Stomach (tissue), 9 donors: Measurements from ENCODE around the gene C16orf89. TPM values are rescaled to one million over a fixed set of nuclear protein-coding genes. Genes with fewer than 3 reads are reported as not detected.

Source experiments
- DNase-seq, 2 donors: peaks; one replicate each; pipeline versions ENCODE4 v3.0.0 to v3.0.0-alpha.2; 2013 to 2019
- H3K27ac ChIP-seq, 5 donors: fragments of 200-600 bp in 4 of 5; sonication (generic) in 4 of 5; one replicate each; pipeline ENCODE4 v1.5.1; 2013 to 2019; ENCODE audit warnings: mild to moderate bottlenecking in 1 of 5, moderate library complexity in 1 of 5
- H3K27me3 ChIP-seq, 3 donors: fragments of 200-600 bp; sonication (generic); one replicate each; pipeline ENCODE4 v1.5.1; 2017 to 2019; ENCODE audit warnings: mixed run types in 1 of 3
- H3K36me3 ChIP-seq, 4 donors: fragments of 200-600 bp; sonication (generic); 1 replicate in 3 of 4; 2 replicates in 1 of 4; pipeline ENCODE4 v1.5.1; 2016 to 2019
- H3K4me1 ChIP-seq, 4 donors: fragments of 200-600 bp; sonication (generic); one replicate each; pipeline ENCODE4 v1.5.1; 2016 to 2019
- H3K4me3 ChIP-seq, 4 donors: fragments of 200-600 bp; sonication (generic) in 3 of 4; one replicate each; pipeline ENCODE4 v1.5.1; 2016 to 2019; ENCODE audit warnings: mild to moderate bottlenecking in 1 of 4
- H3K9me3 ChIP-seq, 4 donors: fragments of 200-600 bp; sonication (generic); one replicate each; pipeline ENCODE4 v1.5.1; 2016 to 2019
- EP300 ChIP-seq: sonication (generic); formaldehyde crosslinking; IDR thresholded peaks from one replicate; pipeline ENCODE4 v1.6.1; 2017; ENCODE audit warnings: antibody characterized with exemption
- POLR2A ChIP-seq, 4 donors: fragments of 450-650 bp; IDR thresholded peaks; one replicate each; pipeline ENCODE4 v1.6.1; 2016; ENCODE audit warnings: antibody characterized with exemption in 4 of 4, control low read depth in 2 of 4, mild to moderate bottlenecking in 1 of 4, moderate library complexity in 1 of 4
- POLR2AphosphoS5 ChIP-seq, 3 donors: sonication (generic); formaldehyde crosslinking; IDR thresholded peaks; one replicate each; pipeline ENCODE4 v1.6.1; 2016; ENCODE audit warnings: antibody characterized with exemption in 3 of 3
- WGBS, 5 donors: extraction: QIAGEN DNeasy Blood & Tissue Kit in 3 of 5; methylation state at CpG; one replicate each; pipeline versions ENCODE4 v1.1.5 to v1.1.7; 2013 to 2018; 5-methylcytosine and 5-hydroxymethylcytosine counted together
- intact Hi-C: fragments of 100-400 bp; cut with DNase I; formaldehyde crosslinking; loops from one replicate; pipeline ENCODE4 v1.15.1; 2023; ENCODE audit warnings: low total_unique reads
- polyA plus RNA-seq, 3 donors: library from polyadenylated mRNA; stranded (reverse); fragments of 200-250 nt; gene quantifications; one replicate each; pipeline ENCODE4 v1.2.3, GENCODE V29; 2013
- total RNA-seq, 5 donors: library from RNA; depleted of rRNA; stranded (reverse); fragments of >200 nt; gene quantifications; one replicate each; pipeline versions ENCODE4 v1.1.0 to v1.2.3, GENCODE V29; 2014 to 2016
- TF ChIP-seq, protein P1 (sequence below), 7 experiments: fragments of 450-650 bp in 4 of 7; fragments of 200-600 bp in 3 of 7; sonication (generic) in 3 of 7; IDR thresholded peaks; one replicate each; pipeline ENCODE4 v1.5.1; 2016 to 2019; ENCODE audit warnings: antibody characterized with exemption in 7 of 7, control low read depth in 2 of 7, mild to moderate bottlenecking in 1 of 7
- donor health status: healthy with polysubstance abuse.
- donor health status: Bipolar disorder and iron deficiency.
- donor health status: healthy.

C16orf89 gene
- total and polyA plus RNA-seq, 8 donors: 7.6 to 135 (median 71.1) TPM

DNA sequence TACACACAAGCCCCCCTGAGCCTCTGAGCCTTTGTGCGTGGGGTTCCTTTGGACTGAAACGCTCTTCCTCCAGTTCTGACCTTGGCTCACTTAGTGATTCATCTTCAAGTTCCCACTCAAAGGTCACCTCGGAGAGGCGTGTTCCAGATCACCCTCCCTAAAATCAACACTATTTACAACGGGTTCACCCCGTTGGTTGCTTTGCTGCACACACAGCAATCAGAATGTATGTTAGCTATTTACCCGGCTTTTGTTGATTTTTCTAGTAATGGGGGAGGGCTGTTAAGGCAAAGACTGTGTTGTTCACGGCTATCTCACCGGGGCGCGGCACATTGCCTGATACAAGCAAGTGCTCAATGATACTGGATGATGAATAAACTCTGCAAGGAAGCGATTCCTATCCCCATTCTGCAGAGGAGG, 33.0 kb downstream of the C16orf89 start:
- H3K36me3 ChIP-seq: peaks cover 9 to 42% (median 33%) of the 10 kb centered on the region in 4 donors
- H3K4me1 ChIP-seq: peaks cover 25 to 50% (median 46%) of the 10 kb centered on the region in 4 donors
- DNase-seq: peak; percentile 40 to 77
- intact Hi-C loops: no loop called here
- H3K4me3 ChIP-seq: peak overlapping the region; percentile 66 to 98 (median 90)
- WGBS, 5 donors: 16 to 34% (median 20%) methylated on average over 11 to 12 of the region's 12 CpGs
- no peaks in the 10 kb centered on the region for H3K27me3 ChIP-seq
- no peaks in the 10 kb centered on the region for H3K9me3 ChIP-seq
- TF ChIP-seq POLR2A (IDR thresholded peaks at IDR 0.05): no peak
- TF ChIP-seq EP300: no peak
- TF ChIP-seq POLR2AphosphoS5 (IDR thresholded peaks at IDR 0.05): peak in 1 of 3 donors; percentile 63
- peak overlapping the region; percentile 81 to 88 (median 84) for H3K27ac ChIP-seq

DNA sequence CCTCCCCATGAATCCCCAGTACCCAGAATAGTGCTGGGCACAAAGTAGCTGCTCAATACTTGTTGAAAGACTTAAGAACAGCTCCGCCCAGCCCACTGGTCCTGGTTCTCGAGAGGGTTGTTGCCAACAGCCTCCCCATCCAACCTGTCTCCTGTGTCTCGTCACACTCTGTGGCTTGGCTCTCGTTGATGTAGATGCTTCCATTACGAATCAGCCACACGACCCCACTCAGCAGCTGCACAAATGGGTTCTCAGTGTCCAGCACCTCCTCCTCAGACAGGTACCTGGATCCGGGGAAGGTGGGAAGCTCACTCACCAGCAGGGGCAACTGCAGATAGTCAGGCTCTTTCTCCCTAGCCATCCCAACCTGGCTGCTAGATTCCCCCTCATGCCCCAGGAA, 34.2 kb downstream of the C16orf89 start:
- 79 to 88% (median 86%) methylated on average over 7 of the region's 7 CpGs for WGBS, 5 donors
- Histone ChIP-seq H3K27me3 (no peaks in the 10 kb centered on the region), H3K4me1 (peaks cover 25 to 46% (median 44%) of the 10 kb centered on the region in 4 donors), H3K4me3 (no peak overlapping the region), H3K36me3 (peaks cover 18 to 53% (median 45%) of the 10 kb centered on the region in 4 donors), H3K27ac (no peak overlapping the region), H3K9me3 (no peaks in the 10 kb centered on the region)
- DNase-seq: no peak
- intact Hi-C loops: no loop called here
- no peak for TF ChIP-seq POLR2A (IDR thresholded peaks at IDR 0.05)
- TF ChIP-seq POLR2AphosphoS5 (IDR thresholded peaks at IDR 0.05): no peak
- TF ChIP-seq, protein P1, sequence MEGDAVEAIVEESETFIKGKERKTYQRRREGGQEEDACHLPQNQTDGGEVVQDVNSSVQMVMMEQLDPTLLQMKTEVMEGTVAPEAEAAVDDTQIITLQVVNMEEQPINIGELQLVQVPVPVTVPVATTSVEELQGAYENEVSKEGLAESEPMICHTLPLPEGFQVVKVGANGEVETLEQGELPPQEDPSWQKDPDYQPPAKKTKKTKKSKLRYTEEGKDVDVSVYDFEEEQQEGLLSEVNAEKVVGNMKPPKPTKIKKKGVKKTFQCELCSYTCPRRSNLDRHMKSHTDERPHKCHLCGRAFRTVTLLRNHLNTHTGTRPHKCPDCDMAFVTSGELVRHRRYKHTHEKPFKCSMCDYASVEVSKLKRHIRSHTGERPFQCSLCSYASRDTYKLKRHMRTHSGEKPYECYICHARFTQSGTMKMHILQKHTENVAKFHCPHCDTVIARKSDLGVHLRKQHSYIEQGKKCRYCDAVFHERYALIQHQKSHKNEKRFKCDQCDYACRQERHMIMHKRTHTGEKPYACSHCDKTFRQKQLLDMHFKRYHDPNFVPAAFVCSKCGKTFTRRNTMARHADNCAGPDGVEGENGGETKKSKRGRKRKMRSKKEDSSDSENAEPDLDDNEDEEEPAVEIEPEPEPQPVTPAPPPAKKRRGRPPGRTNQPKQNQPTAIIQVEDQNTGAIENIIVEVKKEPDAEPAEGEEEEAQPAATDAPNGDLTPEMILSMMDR (IDR thresholded peaks at IDR 0.05): no peak

DNA sequence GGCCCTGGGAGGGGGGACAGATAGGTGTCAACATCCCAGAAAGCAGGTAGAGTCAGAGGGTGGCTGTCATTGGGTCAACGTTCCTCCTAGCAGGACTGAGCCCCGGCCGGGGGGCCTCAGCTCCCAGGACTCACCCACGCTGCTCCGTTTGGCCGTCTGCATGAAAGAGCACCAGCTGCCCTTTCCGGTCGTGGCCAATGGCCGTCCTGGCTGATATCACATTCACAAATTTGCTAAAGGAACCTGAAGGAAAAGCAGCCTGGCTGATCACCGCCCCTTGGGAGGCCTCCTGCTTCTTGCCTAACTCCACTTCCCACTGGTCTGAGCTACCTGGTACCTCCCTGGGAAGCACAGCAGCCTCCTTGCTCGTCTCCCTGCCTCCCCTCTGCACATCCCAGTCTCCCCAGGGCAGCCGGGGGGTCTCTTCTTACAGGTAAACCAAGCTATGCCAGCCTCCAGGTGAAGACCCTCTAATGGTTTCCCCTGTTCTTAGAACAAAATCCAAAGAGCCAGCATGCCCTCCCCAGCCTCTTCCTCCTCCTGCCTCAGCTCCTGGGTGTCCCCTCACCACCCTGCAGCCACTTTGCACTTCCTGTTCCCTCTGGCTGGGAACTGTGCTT, 35.4 kb downstream of the C16orf89 start:
- TF ChIP-seq POLR2AphosphoS5 (IDR thresholded peaks at IDR 0.05) (no peak), POLR2A (IDR thresholded peaks at IDR 0.05) (no peak), EP300 (no peak)
- TF ChIP-seq, protein P1 (IDR thresholded peaks at IDR 0.05): no peak
- Histone ChIP-seq H3K27ac (no peak overlapping the region), H3K27me3 (no peaks in the 10 kb centered on the region), H3K9me3 (no peaks in the 10 kb centered on the region), H3K4me3 (no peak overlapping the region), H3K36me3 (peaks cover 18 to 56% (median 48%) of the 10 kb centered on the region in 4 donors), H3K4me1 (peaks cover 23 to 37% (median 33%) of the 10 kb centered on the region in 4 donors)
- no peak for DNase-seq
- intact Hi-C loops: no loop called here
- WGBS, 5 donors: 77 to 90% (median 86%) methylated on average over 8 to 12 of the region's 12 CpGs

DNA sequence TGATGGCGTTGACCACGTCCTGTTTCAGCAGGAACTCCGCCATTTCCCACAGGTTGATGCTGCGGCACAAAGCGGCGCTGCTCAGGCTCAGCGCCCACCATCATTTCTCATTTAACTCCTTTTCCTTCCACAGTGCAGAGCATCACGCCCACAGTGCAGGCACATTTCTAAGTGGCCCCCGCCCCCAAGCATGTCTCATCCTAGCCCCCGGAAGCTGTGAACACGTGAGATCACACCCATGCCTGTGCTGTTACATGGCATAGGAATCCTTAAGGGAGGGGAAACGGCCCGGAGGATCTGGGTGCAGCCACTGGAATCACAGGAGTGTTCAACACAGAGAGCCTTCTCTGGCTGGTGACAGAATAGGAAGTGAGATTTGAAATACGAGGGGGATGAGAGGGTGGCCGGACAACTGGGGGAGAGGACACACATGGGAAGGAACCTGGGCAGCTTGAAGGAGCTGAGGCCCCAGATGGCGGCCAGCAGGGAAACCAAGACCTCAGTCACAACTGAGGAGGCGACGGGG, 36.7 kb downstream of the C16orf89 start:
- DNase-seq: no peak
- Histone ChIP-seq H3K27me3 (no peaks in the 10 kb centered on the region), H3K4me1 (peaks cover 22 to 37% (median 30%) of the 10 kb centered on the region in 4 donors), H3K36me3 (peaks cover 18 to 56% (median 50%) of the 10 kb centered on the region in 4 donors), H3K9me3 (no peaks in the 10 kb centered on the region), H3K4me3 (no peak overlapping the region), H3K27ac (no peak overlapping the region)
- intact Hi-C loops: no loop called here
- WGBS, 5 donors: 90 to 92% (median 91%) methylated on average over 18 of the region's 18 CpGs
- TF ChIP-seq POLR2A (IDR thresholded peaks at IDR 0.05) (no peak), EP300 (no peak), POLR2AphosphoS5 (IDR thresholded peaks at IDR 0.05) (no peak)
- TF ChIP-seq, protein P1 (IDR thresholded peaks at IDR 0.05): no peak
